NCI-H460 (cell line): Measurements from ENCODE around the gene PRPF4. TPM values are rescaled to one million over a fixed set of nuclear protein-coding genes. Genes with fewer than 3 reads are reported as not detected.
"Not testable (repeated sequence)": the region's sequence is repeated elsewhere in the genome, so short reads cannot be mapped to it uniquely, and the experiment has no call there.

Source experiments
- DNase-seq: peaks from one replicate; pipeline ENCODE4 v3.0.0-alpha.2; 2016; ENCODE audit warnings: low read depth; ENCODE audit errors: extremely low read depth
- total RNA-seq: library from RNA; depleted of rRNA; stranded (reverse); fragments of >200 nt; shearing (Covaris generic); gene quantifications from 2 replicates; pipeline ENCODE4 v1.2.3, GENCODE V29; 2014

PRPF4 gene
- total RNA-seq, 1 experiment from 2014 or later, result 51.0 TPM

- no peak for DNase-seq
Observed at GRCh38 chr9:113266174-113266573, 9.3 kb upstream of the PRPF4 start.

- no peak for DNase-seq
Observed at GRCh38 chr9:113267911-113268566, 7.4 kb upstream of the PRPF4 start.

- no peak for DNase-seq
Observed at GRCh38 chr9:113269355-113269754, 6.1 kb upstream of the PRPF4 start.

GRCh38 chr9:113269871-113270270 is 5.6 kb upstream of the PRPF4 start:
- no peak for DNase-seq

GRCh38 chr9:113274474-113275156 is 843 bp upstream of the PRPF4 start:
- DNase-seq, result peak; percentile 69

GRCh38 chr9:113278840-113279239 is 3.4 kb downstream of the PRPF4 start:
- no peak for DNase-seq

- DNase-seq, result no peak
Observed at GRCh38 chr9:113281356-113281755, 5.9 kb downstream of the PRPF4 start.

GRCh38 chr9:113289091-113289490 is 13.6 kb downstream of the PRPF4 start:
- no peak for DNase-seq

- no peak for DNase-seq
Observed at GRCh38 chr9:113290052-113290607, 14.7 kb downstream of the PRPF4 start.

GRCh38 chr9:113293285-113293878 is 17.9 kb downstream of the PRPF4 start:
- no peak for DNase-seq

- not testable (repeated sequence) for DNase-seq
Observed at GRCh38 chr9:113296247-113296646, 20.8 kb downstream of the PRPF4 start.

GRCh38 chr9:113296796-113297558 is 21.5 kb downstream of the PRPF4 start:
- no peak for DNase-seq

GRCh38 chr9:113298311-113298710 is 22.9 kb downstream of the PRPF4 start:
- no peak for DNase-seq

GRCh38 chr9:113298924-113299770 is 23.7 kb downstream of the PRPF4 start:
- no peak for DNase-seq

GRCh38 chr9:113299800-113300292 is 24.4 kb downstream of the PRPF4 start:
- DNase-seq, result no peak

GRCh38 chr9:113301548-113301947 is 26.1 kb downstream of the PRPF4 start:
- no peak for DNase-seq

GRCh38 chr9:113302792-113303418 is 27.4 kb downstream of the PRPF4 start, which contains the start of gene RNF183:
Gene RNF183 (minus strand): TSS chr9:113303376. CDS start chr9:113298184, 5,192 bp downstream.
- DNase-seq, result no peak

- no peak for DNase-seq
Observed at GRCh38 chr9:113306566-113306965, 31.1 kb downstream of the PRPF4 start.

- no peak for DNase-seq
Observed at GRCh38 chr9:113307396-113307975, 32.0 kb downstream of the PRPF4 start.
